NB4 (cell line): Measurements from ENCODE around the gene ZBTB22.

ENCODE experiments used
- POLR2A ChIP-seq: IDR thresholded peaks from 2 replicates; pipeline ENCODE4 v1.6.1; 2011; ENCODE audit warnings: mild to moderate bottlenecking; ENCODE audit not compliant: insufficient read length; ENCODE audit errors: extremely low read depth
- TF ChIP-seq, protein P1 (sequence below): IDR thresholded peaks from one replicate; pipeline ENCODE4 v1.5.1; 2012; ENCODE audit warnings: low read depth, low read length
- TF ChIP-seq, protein P2 (sequence below): IDR thresholded peaks from 2 replicates; pipeline ENCODE4 v1.6.1; 2011; ENCODE audit warnings: low read depth, low read length

DNA sequence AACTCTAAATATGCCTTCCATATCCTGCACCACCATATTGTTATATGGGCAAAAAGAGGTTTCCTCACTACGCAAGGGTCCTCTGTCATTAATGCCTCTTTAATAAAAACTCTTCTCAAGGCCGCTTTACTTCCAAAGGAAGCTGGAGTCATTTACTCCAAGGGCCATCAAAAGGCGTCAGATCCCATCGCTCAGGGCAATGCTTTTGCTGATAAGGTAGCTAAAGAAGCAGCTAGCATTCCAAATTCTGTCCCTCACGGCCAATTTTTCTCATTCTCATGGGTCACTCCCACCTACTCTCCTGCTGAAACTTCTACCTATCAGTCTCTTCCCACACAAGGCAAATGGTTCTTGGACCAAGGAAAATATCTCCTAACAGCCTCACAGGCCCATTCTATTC is 30.3 kb upstream of the ZBTB22 start:
- TF ChIP-seq POLR2A, result no peak
- TF ChIP-seq, protein P1, sequence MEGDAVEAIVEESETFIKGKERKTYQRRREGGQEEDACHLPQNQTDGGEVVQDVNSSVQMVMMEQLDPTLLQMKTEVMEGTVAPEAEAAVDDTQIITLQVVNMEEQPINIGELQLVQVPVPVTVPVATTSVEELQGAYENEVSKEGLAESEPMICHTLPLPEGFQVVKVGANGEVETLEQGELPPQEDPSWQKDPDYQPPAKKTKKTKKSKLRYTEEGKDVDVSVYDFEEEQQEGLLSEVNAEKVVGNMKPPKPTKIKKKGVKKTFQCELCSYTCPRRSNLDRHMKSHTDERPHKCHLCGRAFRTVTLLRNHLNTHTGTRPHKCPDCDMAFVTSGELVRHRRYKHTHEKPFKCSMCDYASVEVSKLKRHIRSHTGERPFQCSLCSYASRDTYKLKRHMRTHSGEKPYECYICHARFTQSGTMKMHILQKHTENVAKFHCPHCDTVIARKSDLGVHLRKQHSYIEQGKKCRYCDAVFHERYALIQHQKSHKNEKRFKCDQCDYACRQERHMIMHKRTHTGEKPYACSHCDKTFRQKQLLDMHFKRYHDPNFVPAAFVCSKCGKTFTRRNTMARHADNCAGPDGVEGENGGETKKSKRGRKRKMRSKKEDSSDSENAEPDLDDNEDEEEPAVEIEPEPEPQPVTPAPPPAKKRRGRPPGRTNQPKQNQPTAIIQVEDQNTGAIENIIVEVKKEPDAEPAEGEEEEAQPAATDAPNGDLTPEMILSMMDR, result no peak
- TF ChIP-seq, protein P2, sequence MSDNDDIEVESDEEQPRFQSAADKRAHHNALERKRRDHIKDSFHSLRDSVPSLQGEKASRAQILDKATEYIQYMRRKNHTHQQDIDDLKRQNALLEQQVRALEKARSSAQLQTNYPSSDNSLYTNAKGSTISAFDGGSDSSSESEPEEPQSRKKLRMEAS, result no peak
